ENCODE measurements around the gene AURKA. TPM values are rescaled to one million over a fixed set of nuclear protein-coding genes. Genes with fewer than 3 reads are reported as not detected.

AURKA gene
- total and polyA plus RNA-seq, 2 of the 8 experiments (the other 6 are each of a cell fraction or from before 2014, with no cell fraction given), result 45.8 to 84.8 TPM

GRCh38 chr20:56343861-56344381 is 48.1 kb downstream of the AURKA start:
- Histone ChIP-seq H2BK20ac (ENCODE audit: low read length) (0 out of 2 replicates have a peak overlapping the region, but pooled peaks have one; percentile 61), H4K20me1 (replicated peaks in 1 of 2; ENCODE audit: control insufficient read depth in 1 of 2, insufficient read depth in 2 of 2, low read length in 2 of 2) (no peaks in the 10 kb centered on the region), H3K18ac (ENCODE audit: extremely low read depth, low read length) (no peak overlapping the region; the same call in 1 of the 2 replicates), H3K56ac (replicated peaks; ENCODE audit: insufficient read length, low read depth, low read length) (no peak overlapping the region), H4K91ac (replicated peaks; ENCODE audit: insufficient read length, low read length) (no peak overlapping the region), H4K8ac (ENCODE audit: extremely low read depth, insufficient read depth, low read length) (no peak overlapping the region), H2BK12ac (ENCODE audit: low read depth, low read length) (no peak overlapping the region), H3K4me3 (ENCODE audit: extremely low read depth in 1 of 4, insufficient read depth in 2 of 4, low read depth in 3 of 4, low read length in 4 of 4) (peak overlapping the region in 3 of 4 experiments; percentile 40 to 52 (median 48); a peak in 7 of 8 replicates), H3K14ac (ENCODE audit: insufficient read length) (no peak overlapping the region), H3K9me3 (ENCODE audit: insufficient read depth in 2 of 2, low read depth in 1 of 2, low read length in 1 of 2) (no peaks in the 10 kb centered on the region), H3K36me3 (ENCODE audit: control insufficient read depth in 2 of 4, insufficient read depth in 4 of 4, low read length in 3 of 4) (no peaks in the 10 kb centered on the region), H3K79me2 (ENCODE audit: control insufficient read depth in 1 of 2, insufficient read depth in 2 of 2, low read length in 2 of 2) (no peaks in the 10 kb centered on the region), H4K5ac (ENCODE audit: insufficient read length, low read depth, low read length) (no peak overlapping the region), H3K23me2 (ENCODE audit: low read depth, low read length) (no peaks in the 10 kb centered on the region), H3K4ac (replicated peaks; ENCODE audit: insufficient read length, low read depth, low read length) (no peak overlapping the region), H2AK5ac (ENCODE audit: low read depth, low read length) (no peak overlapping the region), H3K9ac (replicated peaks in 1 of 4; ENCODE audit: extremely low read depth in 1 of 4, low read depth in 3 of 4, low read length in 3 of 4) (no peak overlapping the region), H3K4me2 (ENCODE audit: insufficient read depth in 1 of 2, low read depth in 2 of 2, low read length in 2 of 2) (peak overlapping the region; percentile 16 to 84; a peak in 3 of 4 replicates), H2BK15ac (ENCODE audit: low read length) (no peak overlapping the region), H3K4me1 (replicated peaks in 1 of 4; ENCODE audit: control insufficient read depth in 3 of 4, insufficient read depth in 4 of 4, low read length in 3 of 4) (peaks cover 0 to 6% (median 3%) of the 10 kb centered on the region in 4 experiments; a peak in 4 of 7 replicates), H2BK120ac (replicated peaks; ENCODE audit: low read depth, low read length) (no peak overlapping the region), H2AFZ (ENCODE audit: low read length) (peak overlapping the region; percentile 47; the same call in 1 of the 2 replicates), H2BK5ac (ENCODE audit: low read depth, low read length) (no peak overlapping the region), H3K23ac (ENCODE audit: insufficient read length) (no peak overlapping the region), H3K79me1 (ENCODE audit: low read depth, low read length) (no peaks in the 10 kb centered on the region), H3K27ac (ENCODE audit: low read depth, low read length) (no peak overlapping the region), H3K27me3 (replicated peaks in 1 of 4; ENCODE audit: control insufficient read depth in 3 of 4, extremely low read depth in 1 of 4, insufficient read depth in 3 of 4, low read length in 3 of 4) (peaks cover 8 to 35% (median 25%) of the 10 kb centered on the region in 4 experiments)
- ChIA-PET POLR2A (ENCODE audit: partially characterized antibody) (no interaction called here), CTCF (ENCODE audit: partially characterized antibody) (interaction anchor here (0.5 to 2.3 kb wide), 42 partner anchors 10 to 1692 kb away, joined by 3 to 20 read pairs (median 3); partner anchors contain the start of genes FAM210B and MC3R)
- FAIRE-seq (no peak), DNase-seq (ENCODE audit: low read depth in 1 of 2, low spot score in 2 of 2) (peak; percentile 79 to 98)
- 7% methylated on average over 40 of the region's 41 CpGs; no CpG with 5 or more reads in 1 of the 2 experiments for WGBS, 2 experiments (ENCODE audit: extremely low coverage in 1 of 2, insufficient coverage in 1 of 2, insufficient read length in 1 of 2, insufficient replicate concordance in 2 of 2, low coverage in 1 of 2, low lambda C conversion rate in 2 of 2, missing lambda C conversion rate in 1 of 2)
- TF ChIP-seq EP300 (IDR thresholded peaks at IDR 0.05; ENCODE audit: borderline replicate concordance in 1 of 2, low read depth in 2 of 2, low read length in 2 of 2) (0 out of 3 replicates have a peak, but pooled peaks of 1 of the 2 experiments have one; percentile 26), BRCA1 (IDR thresholded peaks at IDR 0.05; ENCODE audit: low read depth, low read length) (no peak), SRF (IDR thresholded peaks at IDR 0.05; ENCODE audit: low read depth, low read length) (no peak), POLR2AphosphoS5 (IDR thresholded peaks at IDR 0.05; ENCODE audit: low read depth, low read length) (no peak), MAFK (IDR thresholded peaks at IDR 0.05; ENCODE audit: low read depth, low read length) (no peak), POU5F1 (IDR thresholded peaks at IDR 0.05; ENCODE audit: low read depth, low read length) (no peak), ATF3 (IDR thresholded peaks at IDR 0.05; ENCODE audit: insufficient read depth, low read depth, low read length) (no peak), MAX (IDR thresholded peaks at IDR 0.05) (0 out of 2 replicates have a peak, but pooled peaks have one; percentile 27), YY1 (IDR thresholded peaks at IDR 0.05; ENCODE audit: low read depth, low read length) (no peak), ATF2 (IDR thresholded peaks at IDR 0.05; ENCODE audit: low read length) (no peak)

Measured in H1 (cell line).